NCI-H146 treated with DMSO at 0.1 percent for 48 hours (cell line): Measurements from ENCODE around the gene ATRN.
"Not testable (repeated sequence)": the region's sequence is repeated elsewhere in the genome, so short reads cannot be mapped to it uniquely, and the experiment has no call there.

Source experiments
- DNase-seq: peaks from one replicate; lab custom pipeline; 2025; ENCODE audit not compliant: unreplicated experiment; lab: John Stamatoyannopoulos, UW

The ATRN gene

DNA sequence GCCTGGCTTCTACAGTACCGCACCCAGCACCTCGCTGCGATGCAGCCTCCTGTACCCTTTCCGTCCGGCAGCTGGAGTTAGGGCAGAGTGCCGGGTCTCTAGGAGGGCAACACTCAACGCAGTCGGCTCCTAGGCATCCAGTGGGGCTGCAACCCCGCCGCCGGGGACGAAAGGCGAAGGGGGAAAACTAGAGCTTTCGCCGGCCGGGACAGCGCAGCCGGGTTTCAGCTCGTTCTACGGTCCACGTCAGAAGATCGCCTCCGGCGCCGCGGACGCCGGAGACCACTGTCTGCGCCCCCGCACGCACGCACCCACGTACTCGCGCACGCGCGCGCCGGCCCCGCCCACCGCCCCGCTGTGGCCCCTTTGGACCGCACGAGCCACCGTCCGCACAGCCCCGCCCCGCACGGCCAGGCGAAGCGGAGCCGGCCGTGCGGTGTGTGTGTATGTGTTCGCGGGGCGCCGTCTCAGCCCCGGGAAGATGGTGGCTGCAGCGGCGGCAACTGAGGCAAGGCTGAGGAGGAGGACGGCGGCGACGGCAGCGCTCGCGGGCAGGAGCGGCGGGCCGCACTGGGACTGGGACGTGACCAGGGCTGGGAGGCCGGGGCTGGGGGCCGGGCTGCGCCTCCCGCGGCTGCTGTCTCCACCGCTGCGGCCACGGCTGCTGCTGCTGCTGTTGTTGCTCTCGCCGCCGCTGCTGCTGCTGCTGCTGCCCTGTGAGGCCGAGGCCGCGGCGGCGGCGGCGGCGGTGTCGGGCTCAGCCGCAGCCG is at the start of gene ATRN:
Gene ATRN, plus strand, starts transcription at position 392 of the 770 bp plus-strand sequence. Its CDS starts 90 bp downstream, at position 482.
- peak; percentile 75 for DNase-seq

- DNase-seq, result no peak
Observed at GRCh38 chr20:3421985-3422384, 48.8 kb upstream of the ATRN start.

DNA sequence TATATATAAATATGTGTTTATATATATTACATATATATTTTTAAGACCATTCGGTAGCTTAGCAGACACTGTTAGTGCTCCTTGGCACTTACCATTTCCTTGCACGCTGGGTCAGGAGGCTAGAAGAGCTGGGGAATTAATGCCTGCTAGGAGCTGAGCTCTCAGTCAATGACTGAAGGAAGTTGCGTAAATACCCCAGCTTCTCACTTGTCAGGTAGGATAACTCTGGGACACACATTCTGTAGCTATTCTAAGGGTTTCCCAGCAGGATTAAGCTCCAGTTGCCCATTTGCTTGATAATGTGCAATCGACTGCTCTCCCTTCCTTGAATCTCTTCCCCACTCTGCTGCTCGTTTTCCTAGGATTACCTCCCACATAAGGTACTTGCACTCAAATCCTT is 47.7 kb upstream of the ATRN start:
- no peak for DNase-seq

- not testable (repeated sequence) for DNase-seq
Observed at GRCh38 chr20:3426766-3427165, 44.1 kb upstream of the ATRN start.

- no peak for DNase-seq
Observed at GRCh38 chr20:3430376-3431069, 40.3 kb upstream of the ATRN start.

DNA sequence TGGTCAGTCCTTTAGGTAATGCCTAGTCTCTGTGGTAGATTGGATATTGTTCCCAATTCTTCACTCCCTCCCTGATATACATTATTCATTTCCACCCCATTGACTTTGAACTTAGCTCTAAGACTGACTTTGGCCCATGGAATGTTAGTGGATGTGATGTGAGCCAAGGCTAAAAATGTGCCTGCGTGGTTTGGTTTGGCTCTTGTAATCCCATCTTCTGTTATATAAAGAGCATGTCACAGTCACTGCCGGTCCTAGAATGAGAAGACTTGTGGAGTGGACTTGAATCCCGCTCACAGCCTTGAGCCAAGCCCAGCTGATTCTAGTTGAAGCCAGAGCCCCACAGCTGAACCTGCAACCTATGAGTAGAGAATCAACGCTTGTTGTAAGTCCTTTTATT is 39.7 kb upstream of the ATRN start:
- DNase-seq, result no peak

DNA sequence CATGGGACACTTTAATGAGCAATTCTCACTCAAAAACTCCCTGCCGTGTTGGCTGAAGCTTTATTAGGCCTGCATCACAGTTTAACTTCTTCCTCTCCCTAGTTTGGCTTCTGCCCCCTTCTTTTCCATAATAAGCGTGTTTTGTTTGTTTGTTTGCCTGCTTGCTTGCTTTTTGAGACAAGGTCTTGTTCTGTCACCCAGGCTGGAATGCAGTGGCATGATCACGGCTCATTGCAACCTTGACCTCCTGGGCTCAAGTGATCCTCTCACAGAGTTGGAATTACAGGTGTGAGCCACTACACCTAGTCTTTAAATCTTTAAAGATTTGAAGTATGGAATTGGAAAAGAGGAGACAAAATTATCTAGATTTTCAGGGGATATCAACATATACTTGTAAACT is 38.0 kb upstream of the ATRN start:
- DNase-seq, result no peak

DNA sequence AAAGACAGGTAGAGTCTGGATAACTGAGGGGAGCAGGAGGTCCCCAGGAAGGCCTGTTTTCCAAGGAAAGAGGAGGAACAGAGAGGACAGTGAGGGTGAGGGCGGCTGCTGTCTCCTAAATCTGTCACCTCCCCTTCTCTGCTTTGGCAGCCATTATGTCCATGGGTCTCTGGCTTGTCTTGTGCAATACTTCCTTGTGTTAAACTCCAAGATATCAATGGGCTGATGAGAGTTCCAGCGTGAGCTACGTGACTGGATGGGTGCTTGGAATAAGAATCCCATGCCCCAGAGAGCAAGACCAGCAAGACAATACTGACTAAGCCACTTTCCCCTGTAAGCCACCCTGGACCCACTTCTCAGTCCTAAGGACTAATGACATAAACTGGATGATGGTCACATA is 37.1 kb upstream of the ATRN start:
- no peak for DNase-seq

- no peak for DNase-seq
Observed at GRCh38 chr20:3434232-3434631, 36.6 kb upstream of the ATRN start.

DNA sequence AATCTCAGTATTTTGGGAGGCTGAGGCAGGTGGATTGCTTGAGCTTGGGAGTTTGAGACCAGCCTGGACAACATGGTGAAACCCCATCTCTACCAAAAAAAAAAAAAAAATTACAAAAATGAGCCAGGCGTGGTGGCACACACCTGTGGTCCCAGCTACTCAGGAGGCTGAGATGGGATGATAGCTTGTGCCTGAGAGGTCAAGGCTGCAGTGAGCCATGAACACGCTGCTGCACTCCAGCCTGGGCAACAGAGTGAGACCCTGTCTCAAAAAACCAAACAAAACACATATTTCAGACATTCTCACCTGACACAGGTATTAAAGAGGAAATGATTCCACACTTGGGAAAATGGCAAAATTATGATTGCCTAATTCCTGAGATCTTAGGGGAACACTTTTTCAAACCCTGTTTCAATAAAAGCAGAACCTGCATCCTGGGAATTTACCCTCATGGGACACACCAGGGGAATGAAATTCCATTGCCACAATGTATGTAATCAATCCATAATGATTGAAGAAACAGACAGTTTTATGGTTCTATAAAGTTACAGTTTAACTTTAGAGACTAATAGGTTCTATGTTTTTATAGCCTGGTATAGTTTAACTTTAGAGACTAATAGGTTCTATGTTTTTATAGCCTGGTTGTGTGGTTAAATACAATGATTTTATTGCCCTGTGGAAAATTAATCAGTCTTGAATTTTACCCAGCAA is 33.8 kb upstream of the ATRN start:
- DNase-seq, result no peak

- DNase-seq, result no peak
Observed at GRCh38 chr20:3446779-3447178, 24.0 kb upstream of the ATRN start.

- no peak for DNase-seq
Observed at GRCh38 chr20:3447321-3447720, 23.5 kb upstream of the ATRN start.

DNA sequence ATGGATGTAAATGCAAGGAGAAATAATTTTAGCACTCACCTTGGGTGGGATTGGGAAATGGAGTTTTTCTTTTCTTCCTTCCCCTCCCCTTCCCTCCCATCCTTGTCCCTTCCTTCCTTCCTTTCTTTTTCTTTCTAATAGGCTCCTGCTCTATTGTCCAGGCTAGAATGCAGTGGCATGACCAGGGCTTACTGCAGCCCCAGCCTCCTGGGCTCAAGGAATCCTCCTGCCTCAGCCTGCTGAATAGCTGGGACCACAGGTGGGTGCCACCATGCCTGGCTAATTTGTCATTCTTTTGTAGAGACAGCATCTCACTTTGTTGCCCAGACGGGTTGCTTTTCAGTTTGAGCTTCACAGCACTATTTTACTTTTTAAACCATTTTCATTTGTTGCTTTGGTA is 21.5 kb upstream of the ATRN start:
- DNase-seq, result no peak

- no peak for DNase-seq
Observed at GRCh38 chr20:3452136-3452535, 18.7 kb upstream of the ATRN start.

DNA sequence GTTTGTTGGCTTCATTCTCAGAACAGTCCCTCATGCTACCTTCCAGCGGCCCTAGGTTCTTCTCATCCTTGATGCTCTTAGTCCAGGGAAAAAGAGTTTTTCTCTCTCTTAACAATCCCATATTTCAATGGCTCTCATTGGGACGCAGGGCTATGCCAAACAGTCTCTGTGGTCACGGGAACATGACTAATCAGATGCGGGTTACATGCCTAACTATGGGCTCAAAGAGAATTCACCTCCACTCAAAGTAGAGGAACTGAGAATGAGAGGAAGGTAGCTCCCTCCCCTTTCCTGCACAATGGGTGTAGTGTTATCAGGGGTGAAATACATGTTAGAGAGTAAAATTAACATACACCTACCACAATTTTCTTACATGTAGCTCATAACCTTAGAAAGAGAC is 18.1 kb upstream of the ATRN start:
- DNase-seq, result no peak

- no peak for DNase-seq
Observed at GRCh38 chr20:3454831-3455230, 16.0 kb upstream of the ATRN start.

GRCh38 chr20:3456648-3457047 is 14.2 kb upstream of the ATRN start:
- no peak for DNase-seq

DNA sequence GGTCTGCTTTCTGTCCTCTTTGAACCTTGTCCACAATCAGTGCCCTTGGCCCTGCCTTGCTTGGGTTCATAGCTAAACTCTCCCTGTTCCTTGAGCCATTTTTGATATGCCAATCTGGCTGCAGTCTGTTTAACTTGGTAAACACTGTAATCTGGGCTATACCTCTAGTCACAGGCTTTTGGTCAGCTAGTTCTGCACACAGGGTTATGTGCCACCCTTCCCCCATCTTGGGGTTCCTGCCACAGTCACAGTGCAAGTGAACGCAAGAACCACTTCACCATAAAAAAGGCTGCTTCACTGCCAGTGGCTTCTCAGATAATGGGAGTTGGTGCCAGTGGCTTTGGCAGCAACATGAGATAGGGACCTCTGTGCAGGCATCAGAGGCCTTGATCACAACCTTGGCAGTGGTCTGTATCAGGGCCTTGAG is 10.9 kb upstream of the ATRN start:
- no peak for DNase-seq

GRCh38 chr20:3461211-3461771 is 9.5 kb upstream of the ATRN start:
- no peak for DNase-seq

GRCh38 chr20:3461911-3462677 is 8.7 kb upstream of the ATRN start:
- DNase-seq, result no peak

GRCh38 chr20:3464166-3464565 is 6.7 kb upstream of the ATRN start:
- no peak for DNase-seq
